GM21360 (cell line): ENCODE data around the gene RSAD2.
A peak's percentile ranks its signal among the peaks of the same experiment; 100 is the strongest.

Source experiments
- ATAC-seq: cut with Tn5 transposase; IDR thresholded peaks from one replicate; pipeline ENCODE4 v1.9.1; 2021; ENCODE audit warnings: mild to moderate bottlenecking, moderate library complexity; ENCODE audit not compliant: unreplicated experiment

Gene RSAD2

GRCh38 chr2:6942848-6943247 lies 65.3 kb downstream of the RSAD2 start:
- ATAC-seq, result no peak

DNA sequence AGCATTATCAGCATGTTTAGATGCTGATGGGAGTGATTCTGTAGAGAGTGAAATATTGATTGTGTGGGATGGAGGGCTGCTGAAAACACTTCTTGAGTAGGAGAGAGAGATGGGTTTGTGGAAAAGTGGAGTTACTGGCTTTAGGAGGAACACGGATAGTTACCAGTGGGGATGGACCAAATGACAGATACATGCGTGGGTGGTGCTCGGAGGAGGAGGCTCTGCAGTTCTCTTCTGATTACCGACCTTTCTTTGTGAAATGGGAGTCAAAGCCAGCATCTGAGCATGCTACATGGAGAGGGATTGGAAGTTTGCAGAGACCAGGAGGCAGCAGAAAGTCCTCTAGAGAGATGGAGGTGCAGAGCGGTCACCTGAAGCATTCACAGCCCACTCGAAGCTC lies 65.9 kb downstream of the RSAD2 start:
- ATAC-seq, result no peak

GRCh38 chr2:6943971-6944370 lies 66.4 kb downstream of the RSAD2 start:
- no peak for ATAC-seq

GRCh38 chr2:6944555-6944954 lies 67.0 kb downstream of the RSAD2 start:
- no peak for ATAC-seq

- peak; percentile 92 for ATAC-seq
Observed at GRCh38 chr2:6945087-6945813, 67.7 kb downstream of the RSAD2 start.

GRCh38 chr2:6945821-6946220 lies 68.2 kb downstream of the RSAD2 start:
- ATAC-seq, result no peak

GRCh38 chr2:6946722-6947121 lies 69.1 kb downstream of the RSAD2 start:
- no peak for ATAC-seq
